ENCODE data around the gene NXPH2.
"Not testable (repeated sequence)": the region's sequence is repeated elsewhere in the genome, so short reads cannot be mapped to it uniquely, and the experiment has no call there.

NXPH2 gene

DNA sequence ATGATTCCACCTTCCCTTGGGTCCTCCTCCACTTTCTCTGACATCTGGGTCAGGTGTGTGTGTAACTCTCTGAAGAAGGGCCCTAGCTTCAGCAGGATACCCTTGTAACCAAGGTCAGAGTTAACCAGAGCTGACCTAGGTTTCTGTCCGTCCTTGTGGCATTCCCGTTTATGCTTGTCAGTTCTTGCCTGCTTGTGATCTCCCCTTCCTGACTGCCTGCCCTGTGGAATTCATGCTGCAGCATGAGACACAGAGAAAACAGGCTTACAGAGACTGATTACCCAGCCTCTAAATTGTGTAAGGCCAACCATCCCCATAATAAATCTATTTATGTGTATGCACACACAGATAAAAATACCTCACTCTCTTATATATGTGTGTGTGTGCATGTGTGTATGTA lies 22.8 kb downstream of the NXPH2 start:
- DNase-seq: no peak

DNA sequence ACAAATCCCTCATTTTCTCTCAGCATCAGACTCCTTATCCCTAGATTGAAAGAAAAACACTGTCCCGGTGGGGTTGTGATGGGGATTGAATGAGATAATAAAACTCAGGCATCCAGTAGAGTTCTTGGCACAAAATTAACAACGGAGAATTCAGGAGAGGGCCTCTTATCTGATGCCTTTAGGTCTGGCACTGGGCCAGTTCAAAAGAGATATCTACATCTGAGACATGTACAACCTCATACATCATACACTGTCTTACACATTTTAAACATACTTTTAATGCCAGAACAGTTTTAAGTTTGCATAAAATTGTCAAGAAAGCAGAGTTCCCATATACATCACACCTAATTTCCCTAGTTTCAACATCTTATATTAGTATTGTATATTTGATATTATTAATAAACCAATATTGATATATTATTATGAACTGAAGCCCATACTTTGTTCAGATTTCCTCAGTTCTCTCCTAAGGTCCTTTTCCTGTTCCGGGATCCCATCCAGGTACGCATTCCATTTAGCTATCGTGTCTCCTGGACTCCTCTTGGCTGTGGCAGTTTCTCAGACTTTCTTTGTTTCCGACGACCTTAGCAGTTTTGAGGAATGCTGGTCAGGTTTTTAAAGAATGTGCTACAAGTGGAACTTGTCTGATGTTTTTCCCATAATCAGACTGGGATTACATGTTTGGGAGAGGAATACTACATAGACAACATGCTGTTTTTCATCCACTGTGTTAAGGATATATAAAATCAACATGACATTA lies 27.8 kb downstream of the NXPH2 start:
- DNase-seq: no peak

DNA sequence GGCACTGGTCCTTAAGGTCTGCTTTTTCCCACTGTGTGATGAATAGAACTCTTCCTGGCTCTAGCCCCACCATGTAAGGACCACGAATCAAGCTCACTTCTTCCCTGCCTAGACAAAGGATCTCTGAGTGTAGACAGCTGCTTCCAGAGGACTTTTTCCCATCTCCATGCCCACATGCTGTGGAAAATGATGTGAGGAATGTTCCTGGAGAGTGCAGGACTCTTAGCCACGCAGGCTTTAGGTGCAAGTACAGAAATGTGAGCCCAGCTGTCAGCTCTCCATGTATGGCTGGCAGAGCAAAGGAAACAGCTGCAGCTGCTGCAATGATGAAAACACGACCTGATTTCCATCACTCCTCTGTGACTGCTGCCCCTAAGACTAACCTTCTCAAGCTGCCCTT lies 35.5 kb downstream of the NXPH2 start:
- DNase-seq: peak in 4 of 58 donors; percentile 3 to 7 (median 5)

DNA sequence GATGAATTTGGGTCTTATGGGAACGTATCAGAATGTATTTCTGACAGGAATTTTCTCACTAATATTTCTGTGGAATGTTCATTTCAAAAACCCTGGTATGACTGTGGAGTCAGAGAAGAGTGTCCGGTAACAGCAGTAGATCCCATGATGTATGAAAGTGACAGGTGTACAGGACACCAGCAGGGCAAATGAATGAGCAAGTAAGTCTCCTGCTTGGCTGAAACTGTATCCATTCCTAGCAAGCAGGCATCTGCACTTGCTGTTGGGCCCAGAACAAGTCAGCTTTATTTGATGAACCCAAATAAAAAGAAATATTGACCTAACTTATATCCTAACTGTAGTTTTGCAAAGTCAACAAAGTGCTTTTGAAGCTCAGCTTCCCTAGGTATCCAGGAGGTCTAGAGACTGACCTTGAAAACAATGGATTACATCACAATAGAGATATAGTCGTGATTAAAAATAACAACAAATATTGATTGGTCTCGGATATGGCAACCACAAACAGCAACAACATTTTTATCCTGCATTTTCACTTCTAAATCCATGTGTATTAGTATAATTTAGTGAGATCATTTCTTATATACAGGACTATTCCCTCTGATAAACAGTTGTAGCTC lies 37.6 kb downstream of the NXPH2 start:
- DNase-seq: no peak

DNA sequence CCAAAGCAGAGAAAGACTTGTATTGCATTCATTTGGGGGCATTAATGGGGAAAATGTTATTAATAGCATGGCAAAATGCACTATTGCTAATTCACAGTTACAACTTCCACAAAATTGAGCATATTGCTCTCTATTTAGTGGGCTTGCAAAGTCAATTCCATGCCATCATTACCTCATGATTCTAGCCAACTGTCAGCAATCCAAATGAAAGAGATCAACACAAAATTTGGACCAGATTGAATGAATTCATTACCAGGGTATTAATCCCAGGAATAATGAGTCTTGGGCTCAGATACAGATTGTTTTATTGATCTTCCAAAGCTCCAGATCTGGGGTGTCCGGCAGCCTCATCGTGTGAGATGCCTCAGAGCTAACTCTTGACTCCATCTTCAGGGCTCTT lies 38.3 kb downstream of the NXPH2 start:
- no peak for DNase-seq

DNA sequence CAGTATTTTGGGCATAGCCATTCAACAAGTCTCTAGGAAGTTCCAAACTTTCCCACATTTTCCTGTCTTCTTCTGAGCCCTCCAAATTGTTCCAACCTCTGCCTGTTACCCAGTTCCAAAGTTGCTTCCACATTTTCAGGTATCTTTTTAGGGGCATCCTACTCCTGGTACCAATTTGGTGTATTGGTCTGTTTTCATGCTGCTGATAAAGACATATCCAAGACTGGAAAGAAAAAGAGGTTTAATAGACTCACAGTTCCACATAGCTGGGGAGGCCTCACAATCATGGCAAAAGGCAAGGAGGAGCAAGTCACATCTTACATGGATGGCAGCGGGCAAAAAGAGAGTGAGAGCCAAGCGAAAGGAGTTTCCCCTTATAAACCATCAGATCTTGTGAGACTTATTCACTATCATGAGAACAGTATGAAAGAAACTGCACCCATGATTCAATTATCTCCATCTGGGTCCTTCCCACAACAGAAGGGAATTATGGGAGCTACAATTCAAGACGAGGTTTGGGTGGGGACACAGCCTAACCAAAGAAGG lies 43.1 kb downstream of the NXPH2 start:
- DNase-seq: not testable (repeated sequence)

DNA sequence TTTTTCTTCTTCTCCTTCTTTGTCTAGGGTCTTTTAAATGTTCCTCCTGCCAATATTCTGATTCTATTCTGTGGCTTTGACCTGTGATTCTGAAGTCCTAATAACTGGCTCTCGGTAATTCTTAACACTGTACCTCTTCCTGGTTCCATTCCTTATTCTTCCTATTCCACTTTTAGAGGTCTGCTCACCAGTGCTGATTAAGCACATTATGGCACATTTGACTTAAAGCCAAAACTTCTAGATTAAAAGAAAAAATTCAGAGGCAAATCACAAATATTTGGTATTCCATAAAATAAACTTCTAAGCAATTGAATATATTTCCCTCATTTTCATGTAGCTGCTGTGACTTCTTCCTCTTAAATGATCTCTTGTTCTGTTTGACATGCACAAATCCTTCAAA lies 47.5 kb downstream of the NXPH2 start:
- DNase-seq: no peak

DNA sequence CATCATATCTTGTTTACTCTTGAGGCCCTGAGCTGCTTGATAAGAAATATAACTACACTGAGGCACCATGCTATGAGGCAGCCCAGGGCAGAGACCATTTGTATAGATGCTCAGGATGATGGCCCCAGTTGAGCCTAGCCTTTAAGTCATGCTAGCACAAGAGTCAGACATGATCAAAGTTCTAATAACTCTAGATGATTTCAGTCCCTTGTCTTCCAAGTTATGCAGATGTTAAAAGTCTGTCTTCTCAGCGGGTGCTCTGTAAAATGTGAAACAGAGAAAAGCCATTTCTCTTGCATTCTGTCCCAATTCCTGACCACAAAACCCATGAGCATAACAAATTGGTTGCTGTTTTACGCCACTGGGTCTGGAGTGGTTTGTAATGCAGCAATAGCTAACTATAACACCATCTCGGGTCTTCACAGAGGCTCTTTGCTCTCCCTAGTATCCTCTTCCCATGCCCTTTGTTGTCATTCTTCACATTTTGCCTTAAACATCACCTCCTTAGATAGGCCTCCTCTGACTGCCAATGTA lies 49.6 kb downstream of the NXPH2 start:
- no peak for DNase-seq

DNA sequence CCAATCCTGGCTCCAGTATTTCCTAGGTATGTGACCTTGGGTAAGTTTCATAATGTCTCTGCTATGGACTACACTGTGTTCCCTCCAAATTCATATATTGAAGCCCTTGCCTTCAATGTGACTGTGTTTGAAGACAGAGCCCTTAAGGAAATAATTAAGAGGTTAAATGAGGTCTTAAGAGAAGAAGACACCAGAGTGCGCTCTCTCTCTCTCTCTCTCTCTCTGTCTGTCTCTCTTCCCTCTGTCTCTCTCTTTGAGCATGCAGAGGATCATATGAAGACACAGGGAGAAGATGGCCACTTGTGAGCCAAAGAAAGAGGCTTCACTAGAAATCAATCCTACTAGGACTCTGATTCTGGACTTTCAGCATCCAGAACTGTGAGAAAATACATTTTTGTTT lies 52.2 kb downstream of the NXPH2 start:
- no peak for DNase-seq

DNA sequence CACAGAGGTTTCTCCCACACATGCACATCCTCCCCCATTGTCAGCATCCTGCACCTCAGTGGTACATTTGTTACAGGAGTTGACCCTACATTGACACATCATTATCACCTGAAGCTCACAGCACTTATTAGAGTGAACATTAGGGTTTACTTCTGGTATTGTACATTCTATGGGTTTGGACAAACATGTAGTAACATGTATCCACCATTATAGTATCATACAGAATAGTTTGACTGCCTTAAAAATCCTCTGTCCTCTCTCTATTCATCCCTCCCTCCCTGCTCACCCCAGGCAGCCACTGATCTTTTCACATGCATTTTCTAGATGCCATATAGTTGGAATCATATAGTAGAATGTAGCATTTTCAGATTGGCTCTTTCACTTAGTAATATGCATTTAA lies 53.5 kb downstream of the NXPH2 start:
- no peak for DNase-seq

DNA sequence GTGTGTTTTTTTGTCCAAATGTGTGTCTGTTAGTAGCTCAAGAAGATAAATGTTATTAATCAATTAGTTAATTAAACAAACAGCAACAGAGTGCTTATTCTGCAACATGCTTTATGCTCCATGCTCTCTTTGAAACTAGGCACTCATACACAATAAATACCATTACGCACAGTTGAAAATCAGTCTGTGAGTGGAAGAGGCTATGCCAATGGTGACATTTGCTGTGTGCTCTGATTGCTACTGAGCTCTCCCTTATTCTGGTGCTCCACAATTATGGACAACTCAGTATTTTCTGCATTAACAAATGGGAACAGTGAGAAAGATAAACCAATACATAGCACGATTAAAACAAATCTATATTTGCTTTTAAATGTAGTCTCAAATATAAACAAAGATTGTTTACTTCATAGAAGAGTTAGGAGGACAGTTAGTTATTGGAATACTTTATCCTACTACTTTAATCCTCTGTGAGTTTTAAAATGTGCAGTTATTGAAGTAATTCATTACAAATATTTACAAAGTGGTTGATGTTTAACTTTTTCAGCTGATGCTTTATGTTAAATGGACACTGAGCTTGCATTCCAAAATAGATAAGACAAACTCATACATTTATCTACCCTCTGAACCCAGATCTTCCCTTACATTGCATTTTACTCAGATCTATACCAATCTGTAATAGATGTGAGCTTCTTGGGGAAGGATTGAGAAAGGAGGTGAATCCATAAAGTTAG lies 55.3 kb downstream of the NXPH2 start:
- no peak for DNase-seq

DNA sequence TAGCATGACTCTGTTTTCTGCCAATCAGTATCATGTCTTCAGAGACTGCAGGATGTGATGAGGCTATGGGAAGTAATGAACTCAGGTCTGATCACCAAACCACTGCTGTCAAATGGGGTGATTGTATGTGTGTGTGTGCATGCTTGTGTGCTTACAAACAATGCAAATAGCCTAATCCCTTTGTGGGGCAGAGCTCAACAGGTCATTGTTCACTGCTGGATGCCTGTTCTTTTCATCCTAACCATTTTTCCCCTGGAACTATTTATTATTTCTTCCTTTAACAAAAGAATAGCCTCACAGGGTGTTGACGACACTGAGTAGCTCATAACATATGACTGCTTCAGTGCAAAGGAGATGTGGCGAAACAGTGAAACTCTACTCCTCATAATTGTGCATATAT lies 55.9 kb downstream of the NXPH2 start:
- DNase-seq: no peak

DNA sequence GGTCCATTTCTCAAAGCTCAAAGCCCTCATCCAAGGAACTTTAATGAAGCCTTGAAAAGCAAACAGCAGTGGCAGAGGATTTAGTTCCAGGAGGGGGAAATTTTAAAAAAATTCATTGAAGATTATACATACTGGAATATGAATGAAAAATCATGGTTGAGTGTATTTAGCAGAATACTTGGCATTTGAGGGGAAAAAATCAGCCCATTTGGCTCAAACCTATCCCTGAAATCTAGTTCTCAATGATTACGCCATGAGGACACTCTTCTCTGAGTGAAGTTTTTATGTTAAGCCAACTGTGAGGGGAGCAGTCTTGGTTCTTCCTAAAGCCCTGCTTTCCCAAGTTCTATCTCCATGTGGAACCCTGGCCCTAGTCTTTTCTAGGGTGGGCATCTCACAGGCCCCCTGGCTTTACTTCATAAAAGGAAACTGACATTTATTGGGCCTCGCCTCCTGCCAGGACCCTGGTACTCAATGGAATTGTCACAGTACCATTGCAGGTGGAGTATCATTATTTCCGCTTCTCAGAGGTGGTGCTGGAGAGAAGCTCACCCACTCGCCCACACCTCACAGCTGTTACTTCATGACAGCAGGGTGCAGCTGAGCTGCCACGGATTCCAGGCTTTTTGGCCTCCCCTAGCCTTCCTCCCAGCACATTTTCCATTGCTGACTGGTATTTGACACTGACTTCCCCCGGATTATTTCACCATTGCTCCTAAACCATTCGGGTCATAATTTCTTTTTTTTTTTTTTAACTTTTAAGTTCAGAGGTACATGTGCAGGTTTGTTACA lies 56.8 kb downstream of the NXPH2 start:
- no peak for DNase-seq

DNA sequence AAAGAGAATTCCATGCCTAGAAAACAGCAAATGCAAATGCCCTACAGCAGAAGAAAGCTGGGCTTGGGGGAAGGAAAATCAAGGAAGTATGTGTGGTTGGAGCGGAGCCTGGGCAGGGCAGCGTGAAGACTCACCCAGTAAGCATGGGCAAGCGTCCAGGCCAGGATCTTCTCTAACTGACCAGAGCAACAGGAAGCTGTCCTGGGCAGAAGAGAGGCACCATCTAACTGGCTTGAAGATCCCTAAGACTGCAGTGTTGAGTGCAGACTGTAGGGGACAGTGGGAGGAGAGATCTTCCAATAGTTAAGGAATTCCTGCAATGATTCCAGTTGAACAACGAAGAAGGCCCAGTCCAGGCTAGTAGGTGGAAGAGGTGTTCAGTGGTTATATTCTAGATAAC lies 57.9 kb downstream of the NXPH2 start:
- DNase-seq: peak in 2 of 58 donors; percentile 2 to 6

DNA sequence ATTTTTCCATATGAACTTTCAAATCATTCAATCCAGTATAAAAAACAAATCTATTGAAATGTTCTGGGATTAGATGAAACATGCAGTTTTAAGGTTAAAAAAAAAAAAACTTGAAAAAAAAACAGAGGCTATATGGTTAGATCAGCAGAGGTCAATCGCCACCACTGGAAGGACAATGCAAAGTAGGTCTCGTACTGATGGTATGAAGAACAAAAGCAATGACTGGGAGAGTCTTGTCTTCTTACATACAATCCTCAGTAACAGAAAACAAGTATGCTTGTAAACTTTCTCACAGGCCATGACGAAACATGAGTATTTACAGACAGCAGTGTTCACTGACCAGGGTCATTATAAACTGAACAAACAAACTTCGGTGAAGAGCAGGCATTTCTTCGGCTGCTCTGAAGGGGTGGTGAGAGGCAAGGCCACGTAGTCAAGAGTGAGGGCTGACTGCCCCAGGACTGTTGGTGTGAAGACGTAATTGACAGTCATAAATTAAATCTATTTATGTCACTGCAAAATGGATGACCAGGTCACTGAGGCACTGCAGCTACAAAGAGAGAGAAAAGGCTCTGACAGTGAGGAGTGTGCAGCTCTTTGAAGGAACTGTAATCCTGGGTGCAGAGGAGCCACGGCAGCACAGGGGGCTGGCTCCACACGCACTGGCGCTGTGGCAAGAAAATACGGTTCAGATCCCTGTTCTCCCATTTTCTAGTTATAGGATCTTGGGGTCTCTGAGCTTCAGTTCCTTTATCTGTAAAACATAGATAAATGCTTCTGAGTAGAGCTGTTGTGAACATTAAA lies 60.0 kb downstream of the NXPH2 start:
- no peak for DNase-seq

DNA sequence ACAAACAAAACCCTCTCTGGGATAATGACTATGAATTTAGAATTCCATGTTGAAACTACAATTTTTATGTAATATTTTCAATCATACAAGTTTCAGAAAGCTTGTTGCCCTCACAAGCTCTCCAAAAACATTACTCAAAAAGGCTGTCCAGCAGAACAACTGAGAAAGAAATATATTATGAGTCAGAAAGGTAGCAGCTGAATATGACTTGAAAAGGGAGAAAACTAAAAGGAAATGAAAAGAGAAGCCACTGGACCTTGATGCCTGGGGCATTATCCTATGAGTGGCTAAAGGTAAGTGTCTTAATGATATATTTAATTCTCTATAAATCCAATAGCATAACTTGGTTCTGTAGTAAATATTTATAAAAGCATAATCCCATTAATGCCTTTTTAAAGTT lies 61.8 kb downstream of the NXPH2 start:
- no peak for DNase-seq

DNA sequence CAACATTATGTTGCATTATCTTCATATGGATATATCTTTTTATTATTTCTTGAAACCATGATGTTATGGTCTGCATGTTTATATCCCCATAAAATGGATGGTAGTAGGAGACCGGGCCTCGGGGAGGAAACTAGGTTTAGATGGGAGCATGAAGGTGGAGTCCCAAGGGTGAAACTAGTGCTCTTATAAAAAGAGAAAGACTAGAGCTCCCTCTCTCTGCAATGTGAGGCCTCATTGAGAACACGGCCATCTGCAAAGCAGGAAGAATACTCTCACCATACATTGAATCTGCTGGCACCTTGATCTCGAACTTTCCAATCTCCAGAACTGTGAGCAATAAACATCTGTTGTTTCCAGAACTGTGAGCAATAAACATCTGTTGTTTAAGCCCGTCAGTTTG lies 64.0 kb downstream of the NXPH2 start:
- DNase-seq: no peak

DNA sequence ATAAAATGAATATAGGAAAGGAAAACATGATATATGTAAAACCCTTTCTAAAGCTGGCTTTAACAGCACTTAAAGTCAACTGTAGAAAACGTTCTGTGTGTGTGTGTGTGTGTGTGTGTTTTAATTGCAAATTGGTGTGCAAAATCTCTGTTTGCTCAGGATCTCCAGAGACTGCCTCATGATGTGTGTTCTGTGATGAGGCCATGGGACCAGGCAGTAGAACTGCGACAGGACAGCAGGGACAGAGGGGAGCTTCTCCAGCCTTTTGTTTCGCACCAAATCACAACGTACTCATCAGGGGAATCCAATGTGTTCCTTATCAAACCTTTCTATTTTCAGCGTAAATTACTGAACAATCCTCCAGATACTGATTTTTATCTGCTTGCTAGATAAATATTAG lies 66.7 kb downstream of the NXPH2 start:
- DNase-seq: no peak

DNA sequence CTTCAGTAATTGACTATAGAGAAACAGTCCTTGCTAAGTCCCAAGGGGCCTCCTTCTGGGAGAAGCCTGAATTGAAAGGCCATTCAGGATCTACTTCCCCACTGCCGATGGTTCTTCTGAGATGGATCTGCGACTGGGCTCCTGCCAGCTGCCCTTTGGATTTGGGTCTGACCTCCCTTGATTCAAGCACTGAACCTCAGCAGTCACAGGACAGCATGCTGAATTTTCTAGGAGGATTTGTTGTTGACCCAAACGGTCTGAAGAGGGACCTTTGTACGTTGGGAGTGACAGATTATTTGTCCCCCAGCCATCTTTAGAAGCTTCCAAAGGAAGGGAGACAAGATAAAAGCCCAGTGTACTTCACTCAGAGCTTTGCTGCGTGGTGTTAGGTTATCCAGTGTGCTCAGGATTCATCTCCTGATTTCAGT lies 67.1 kb downstream of the NXPH2 start:
- DNase-seq: no peak

Measured in anterior cingulate cortex (tissue), 58 donors.